Astrocyte of the spinal cord (primary cell): ENCODE data around the gene FOLR3.
"Not testable (repeated sequence)": the region's sequence is repeated elsewhere in the genome, so short reads cannot be mapped to it uniquely, and the experiment has no call there.

Source experiments
- DNase-seq: peaks from one replicate; pipeline ENCODE4 v3.0.0; 2011; ENCODE audit warnings: low read depth, low spot score
- H3K4me3 ChIP-seq: 2 replicates; pipeline ENCODE4 v1.5.1; 2011; ENCODE audit warnings: low read depth, mild to moderate bottlenecking, low read length, moderate library complexity
- CTCF ChIP-seq: IDR thresholded peaks from 2 replicates; pipeline ENCODE4 v1.5.1; 2012; ENCODE audit warnings: low read depth, mild to moderate bottlenecking, low read length, inconsistent platforms
- in situ Hi-C: cut with HindIII; loops from 2 replicates; pipeline ENCODE4 v1.10.0; 2017; ENCODE audit warnings: low sequenced_read_pairs

FOLR3 gene

GRCh38 chr11:72144807-72145565, 9.5 kb downstream of the FOLR3 start:
- in situ Hi-C loops: no loop called here
- TF ChIP-seq CTCF: no peak
- no peak overlapping the region for H3K4me3 ChIP-seq
- peak; percentile 36 for DNase-seq

GRCh38 chr11:72146625-72147024, 11.1 kb downstream of the FOLR3 start:
- in situ Hi-C loops: no loop called here
- no peak overlapping the region for H3K4me3 ChIP-seq
- DNase-seq: no peak
- no peak for TF ChIP-seq CTCF

- no peak for DNase-seq
- H3K4me3 ChIP-seq: no peak overlapping the region
- no peak for TF ChIP-seq CTCF
- in situ Hi-C loops: no loop called here
These were observed 15.4 kb downstream of the FOLR3 start for GRCh38 chr11:72150882-72151281.

- H3K4me3 ChIP-seq, in situ Hi-C loops, DNase-seq: not testable (repeated sequence)
These were observed 18.3 kb downstream of the FOLR3 start for GRCh38 chr11:72153874-72154273.

- no peak overlapping the region for H3K4me3 ChIP-seq
- in situ Hi-C loops: no loop called here
- TF ChIP-seq CTCF: no peak
- no peak for DNase-seq
These were observed 19.3 kb downstream of the FOLR3 start for GRCh38 chr11:72154816-72155215.

- H3K4me3 ChIP-seq: no peak overlapping the region
- TF ChIP-seq CTCF: no peak
- DNase-seq: no peak
- in situ Hi-C loops: no loop called here
These were observed 20.2 kb downstream of the FOLR3 start for GRCh38 chr11:72155751-72156150.

- in situ Hi-C loops: no loop called here
- no peak overlapping the region for H3K4me3 ChIP-seq
- no peak for DNase-seq
- TF ChIP-seq CTCF: no peak
These were observed 21.6 kb downstream of the FOLR3 start for GRCh38 chr11:72157131-72157530.
